Hippocampal formation (tissue), 2 donors: ENCODE data around the gene FHIT.

Experiments used
- DNase-seq, 2 donors: peaks; one replicate each; lab custom pipeline; 2025; lab: John Stamatoyannopoulos, UW

The FHIT gene

DNA sequence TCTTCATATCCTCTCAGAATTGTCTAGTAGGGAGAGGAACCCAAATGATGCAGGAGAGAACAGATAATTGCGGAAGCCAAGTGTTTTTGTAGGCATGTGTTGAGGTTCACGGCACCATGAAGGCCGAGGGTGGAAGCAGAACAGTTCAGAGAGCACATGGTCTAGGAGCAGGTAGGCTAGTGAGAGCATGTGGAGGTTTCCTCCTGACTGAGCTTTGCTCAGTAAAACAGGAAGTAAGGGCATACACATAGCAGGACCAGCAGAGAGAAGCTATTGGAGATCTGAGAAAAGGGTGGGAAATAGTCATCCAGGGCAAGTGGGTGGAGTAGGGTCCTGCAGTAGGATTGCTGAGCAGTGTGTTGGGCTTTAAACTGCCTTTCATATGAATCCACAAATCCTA, 491.1 kb downstream of the FHIT start:
- DNase-seq, result no peak

DNA sequence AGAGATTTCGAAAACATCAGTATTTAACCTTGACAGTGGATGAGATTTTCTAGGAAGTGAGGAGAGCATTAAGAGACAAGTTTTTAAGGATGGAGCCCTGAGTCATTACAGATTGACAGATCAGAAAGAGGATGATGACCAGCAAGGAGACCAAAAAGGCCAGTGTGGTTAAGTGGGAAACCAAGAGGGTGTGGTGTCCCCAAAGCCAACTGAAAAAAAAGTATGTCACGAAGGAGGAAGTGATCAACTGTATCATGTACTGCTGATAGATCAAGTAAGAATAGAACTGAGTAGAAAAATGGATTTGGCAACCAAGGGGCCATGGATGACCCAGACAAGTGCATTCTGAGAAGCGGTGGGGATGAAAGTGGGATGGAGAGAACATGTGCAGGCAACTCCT, 491.8 kb downstream of the FHIT start:
- no peak for DNase-seq

DNA sequence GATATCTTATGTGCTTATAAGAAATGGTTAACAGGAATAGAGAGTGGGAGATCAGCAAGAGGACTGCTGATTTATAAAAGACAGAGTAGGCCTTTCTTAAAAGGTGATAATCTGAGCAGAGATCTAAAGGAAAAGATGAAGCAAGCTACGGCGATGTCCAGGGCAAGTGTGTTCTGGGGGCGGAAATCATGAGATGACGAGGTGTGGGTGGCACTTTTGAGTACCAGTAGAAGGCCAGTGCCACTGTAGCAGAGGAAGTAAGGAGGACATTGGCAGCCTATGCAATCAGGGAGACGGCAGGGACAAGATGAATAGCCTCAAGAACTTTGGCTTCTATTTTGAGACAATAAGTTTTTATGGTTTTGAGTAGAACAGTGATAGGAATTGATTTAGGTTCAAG, 492.4 kb downstream of the FHIT start:
- no peak for DNase-seq

DNA sequence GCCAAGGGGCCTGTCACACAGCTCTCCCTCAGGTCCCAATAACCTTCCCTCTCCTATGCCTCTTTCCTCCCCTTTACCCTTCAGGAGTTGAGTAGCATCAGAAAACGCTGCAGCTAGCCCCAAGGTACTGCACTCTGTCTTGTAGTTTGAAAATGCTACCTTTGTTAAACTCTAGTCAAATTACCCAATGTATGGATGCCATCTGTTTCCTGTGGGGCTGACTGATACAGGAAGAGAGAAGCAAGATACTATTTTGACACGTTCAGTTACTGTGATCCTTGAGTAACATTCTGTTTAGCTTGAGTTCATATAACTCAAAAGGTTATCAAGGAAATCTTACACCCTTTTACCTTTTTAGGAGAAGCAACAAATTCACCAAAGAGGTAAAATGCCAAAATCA, 493.1 kb downstream of the FHIT start:
- DNase-seq, result no peak

DNA sequence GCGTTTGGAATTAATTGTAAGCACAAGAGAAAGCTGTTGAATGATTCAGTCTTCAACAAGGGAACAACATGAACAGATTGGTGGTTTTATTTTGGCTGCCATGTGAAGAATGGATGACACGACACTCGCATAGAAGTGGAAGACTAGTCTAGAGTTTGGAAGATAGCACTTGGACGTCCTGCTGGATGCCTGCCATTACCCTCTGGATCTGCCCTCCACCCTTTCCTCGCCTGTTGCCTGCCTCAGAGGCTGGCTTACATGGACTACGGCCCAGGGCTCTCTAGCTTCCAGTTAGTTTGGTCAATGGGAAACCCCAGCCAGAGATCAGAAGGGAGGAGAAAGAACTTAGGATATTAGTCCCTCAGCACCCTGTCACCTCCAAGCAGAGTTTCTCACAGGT, 493.5 kb downstream of the FHIT start:
- no peak for DNase-seq

DNA sequence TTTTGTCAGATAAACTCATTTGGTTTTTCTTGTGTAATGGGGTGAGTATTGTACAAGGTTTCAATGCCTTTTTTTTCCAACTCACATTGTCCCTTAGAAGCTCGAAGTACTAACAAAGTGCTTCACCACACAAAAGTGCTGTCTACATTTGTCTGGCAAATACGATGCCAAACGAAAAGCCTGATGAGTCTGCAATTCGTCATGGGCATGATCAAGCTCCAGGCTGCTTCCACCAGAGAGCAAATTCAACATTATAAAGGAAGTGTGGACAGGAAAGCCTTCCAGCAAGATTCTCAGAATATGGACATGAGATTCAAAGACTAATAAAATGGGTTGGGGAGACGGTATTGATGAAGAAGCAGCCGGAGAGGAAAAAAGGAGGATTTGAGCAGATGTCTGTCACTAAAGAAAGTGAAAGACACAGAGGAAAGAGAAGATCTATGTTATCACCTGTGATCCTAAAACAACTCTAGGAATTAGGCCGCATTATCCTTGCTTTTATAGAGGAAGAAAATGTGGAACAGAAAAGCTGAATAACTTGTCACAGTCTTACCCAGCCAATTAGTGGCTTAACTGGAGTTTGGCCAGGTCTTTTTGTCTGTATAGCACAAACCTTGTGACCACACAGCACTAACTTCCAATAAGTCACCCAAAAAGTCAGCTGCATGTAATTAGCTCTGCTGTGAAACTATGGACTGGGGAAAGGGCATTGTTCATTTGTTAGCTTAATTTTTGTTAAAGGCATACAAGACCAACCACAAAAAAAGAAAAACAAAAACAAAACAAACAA, 494.8 kb downstream of the FHIT start:
- DNase-seq, result no peak

DNA sequence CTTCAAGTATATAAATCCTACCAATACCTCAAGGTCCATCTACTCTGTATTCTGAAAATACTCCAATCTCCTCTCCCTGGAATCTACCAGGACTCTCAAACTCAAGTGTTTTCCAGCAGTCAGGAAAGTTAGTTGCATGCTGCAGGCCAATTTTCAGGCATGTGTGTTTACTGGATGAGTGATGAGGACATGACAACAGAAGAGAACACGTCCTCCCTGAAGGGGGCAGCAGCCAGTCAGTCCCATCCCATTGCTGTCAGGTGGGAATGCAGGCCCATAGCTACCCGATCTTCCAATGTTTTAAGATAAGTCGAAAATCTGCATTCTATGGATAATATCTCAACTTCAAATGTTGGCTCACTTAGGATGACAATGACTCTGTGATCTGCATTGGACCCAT, 496.2 kb downstream of the FHIT start:
- DNase-seq, result peak in 1 of 2 donors; percentile 3

DNA sequence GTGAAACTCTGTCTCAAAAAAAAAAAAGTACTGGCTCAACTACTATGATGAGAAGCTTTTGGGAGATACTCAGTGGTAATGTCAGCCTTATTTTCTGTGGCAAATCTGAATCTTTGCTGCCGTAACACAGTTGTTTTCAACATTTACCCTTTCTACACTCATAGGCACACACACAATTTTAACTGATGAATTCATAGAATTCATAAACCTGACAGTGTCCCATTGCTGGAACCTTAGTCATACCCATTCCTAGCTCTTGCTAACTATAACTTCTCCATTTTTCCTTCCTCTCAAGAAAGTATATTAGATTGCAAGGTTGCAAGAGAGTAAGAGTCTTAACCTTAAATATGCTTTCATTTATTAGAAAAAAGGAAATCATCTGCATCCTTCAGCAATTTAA, 496.6 kb downstream of the FHIT start:
- DNase-seq, result no peak

DNA sequence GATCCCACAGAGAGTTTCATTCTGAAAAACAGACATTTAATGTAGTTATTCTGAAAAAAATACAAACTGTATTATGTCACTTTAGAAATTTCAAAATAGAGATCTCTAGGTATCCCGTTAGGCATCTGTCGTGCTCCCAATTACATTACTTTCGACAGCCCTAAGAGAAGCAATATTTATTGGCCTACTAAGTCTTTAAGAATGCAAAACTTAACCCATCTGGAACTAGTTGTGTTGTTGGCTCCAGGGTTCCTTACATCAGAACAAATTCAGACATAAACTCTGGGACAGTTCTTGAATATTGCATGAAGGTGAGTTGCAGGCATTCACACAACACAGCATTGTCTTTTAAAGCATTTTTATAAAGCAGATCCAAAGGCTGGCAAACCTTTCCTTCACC, 498.4 kb downstream of the FHIT start:
- DNase-seq, result no peak

DNA sequence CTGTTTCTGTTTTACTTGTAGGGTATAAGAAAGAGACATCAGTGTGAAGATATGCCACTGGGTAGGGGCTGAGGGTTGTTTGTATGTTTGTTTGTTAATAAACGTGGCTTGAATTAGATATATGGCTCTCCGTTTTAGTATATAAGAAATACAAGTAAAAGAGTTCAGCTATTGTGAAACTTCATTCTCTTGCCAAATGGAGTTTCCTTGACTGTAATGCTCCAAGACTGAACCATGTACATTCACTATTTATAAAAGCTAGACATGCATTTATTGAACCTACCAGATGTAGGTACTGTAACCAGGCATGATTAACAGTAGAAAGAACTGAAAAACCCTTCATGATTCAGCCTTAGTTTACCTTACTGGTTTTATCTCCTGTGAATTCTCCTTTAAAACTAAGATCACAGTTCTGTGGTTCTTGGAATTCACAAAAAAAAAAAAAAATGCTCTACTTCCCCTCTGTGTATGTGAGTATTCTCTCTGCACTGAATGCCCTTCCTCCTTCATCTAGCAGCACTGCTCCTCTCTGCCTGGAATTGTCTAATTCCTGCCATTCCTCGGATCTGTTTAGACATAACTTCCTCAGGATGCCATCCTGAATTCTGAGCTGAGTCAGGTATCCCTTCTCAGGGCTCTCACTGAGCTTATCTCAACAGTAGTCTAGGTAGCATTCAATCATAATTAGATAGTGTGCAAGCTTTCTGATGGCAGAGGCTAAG, 504.4 kb downstream of the FHIT start:
- no peak for DNase-seq

DNA sequence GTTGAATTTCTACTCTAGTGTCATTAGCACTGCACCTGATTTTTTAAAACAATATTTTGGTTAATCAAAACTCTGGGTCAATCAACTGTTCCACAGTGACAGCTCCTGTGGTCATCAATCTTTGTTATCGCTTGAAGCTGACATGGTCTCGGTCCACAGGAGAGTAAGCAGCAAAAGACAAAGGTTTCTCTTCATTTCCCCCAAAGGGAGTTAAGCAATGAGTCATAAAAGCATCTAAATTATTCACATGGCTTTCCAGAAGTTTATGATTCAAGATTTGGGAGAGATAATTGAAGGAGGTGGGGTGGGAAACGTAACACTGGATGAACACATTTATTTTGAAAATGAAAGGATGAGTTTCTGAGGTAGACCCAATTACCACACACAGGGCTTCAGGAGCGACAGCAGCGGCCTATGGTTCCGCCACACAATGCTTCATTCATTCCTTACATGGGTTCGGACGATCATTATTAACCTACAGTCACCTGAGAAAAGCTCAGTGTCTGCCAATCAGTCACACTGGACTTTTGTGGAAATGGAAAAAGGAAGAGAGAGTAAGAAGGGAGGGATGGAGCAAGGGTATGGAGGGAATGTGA, 505.1 kb downstream of the FHIT start:
- no peak for DNase-seq

DNA sequence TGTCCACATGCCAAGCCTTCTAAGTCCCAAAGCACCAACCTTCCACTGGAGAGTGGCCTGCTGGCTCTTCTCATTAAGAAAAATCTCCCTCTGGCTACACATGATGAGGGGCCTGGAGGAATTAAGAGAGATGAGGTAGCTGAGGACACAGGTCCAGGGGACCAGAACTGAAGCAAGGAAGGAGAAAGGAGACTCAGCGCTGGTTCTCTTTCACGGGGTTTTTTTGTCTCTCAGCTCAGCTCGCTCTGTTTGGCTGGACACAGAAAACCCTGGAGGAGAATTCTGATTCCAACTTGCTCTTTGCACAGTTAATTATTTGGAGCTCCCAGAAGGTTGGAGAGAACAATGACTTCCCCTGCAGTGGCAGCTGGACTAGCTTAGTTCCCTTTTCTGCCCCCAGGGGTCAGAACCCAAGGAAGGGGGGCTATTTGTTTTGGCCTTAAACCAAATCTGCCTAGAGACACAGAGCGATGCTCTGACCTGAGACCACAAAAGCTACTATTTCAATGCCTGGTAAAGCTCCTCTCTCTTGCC, 507.6 kb downstream of the FHIT start:
- peak in 1 of 2 donors; percentile 13 for DNase-seq

DNA sequence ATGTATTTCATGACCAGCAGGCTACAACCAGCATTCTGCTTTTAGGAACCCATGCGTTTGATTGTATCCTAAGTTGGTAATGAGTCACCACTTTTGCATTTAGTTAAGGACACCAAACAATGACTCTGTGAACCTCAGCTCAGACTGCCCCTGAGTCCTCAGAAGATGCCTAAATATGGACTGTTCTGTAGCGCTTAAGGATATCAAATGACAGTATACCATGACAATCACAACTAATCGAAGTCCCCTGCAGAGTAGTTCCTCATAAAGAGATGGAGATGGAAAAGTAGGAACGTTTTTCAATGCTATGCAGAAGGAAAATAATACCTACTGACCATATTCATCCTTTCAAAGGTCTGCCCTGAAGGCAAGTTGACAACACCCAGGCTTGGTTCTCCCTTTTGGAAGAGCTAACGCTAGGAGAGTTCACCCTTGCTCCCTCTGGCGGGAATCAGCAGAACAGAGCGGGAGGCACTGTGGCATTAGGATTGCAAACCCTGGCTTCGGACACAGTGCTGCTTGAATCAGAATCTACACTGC, 508.6 kb downstream of the FHIT start:
- no peak for DNase-seq

DNA sequence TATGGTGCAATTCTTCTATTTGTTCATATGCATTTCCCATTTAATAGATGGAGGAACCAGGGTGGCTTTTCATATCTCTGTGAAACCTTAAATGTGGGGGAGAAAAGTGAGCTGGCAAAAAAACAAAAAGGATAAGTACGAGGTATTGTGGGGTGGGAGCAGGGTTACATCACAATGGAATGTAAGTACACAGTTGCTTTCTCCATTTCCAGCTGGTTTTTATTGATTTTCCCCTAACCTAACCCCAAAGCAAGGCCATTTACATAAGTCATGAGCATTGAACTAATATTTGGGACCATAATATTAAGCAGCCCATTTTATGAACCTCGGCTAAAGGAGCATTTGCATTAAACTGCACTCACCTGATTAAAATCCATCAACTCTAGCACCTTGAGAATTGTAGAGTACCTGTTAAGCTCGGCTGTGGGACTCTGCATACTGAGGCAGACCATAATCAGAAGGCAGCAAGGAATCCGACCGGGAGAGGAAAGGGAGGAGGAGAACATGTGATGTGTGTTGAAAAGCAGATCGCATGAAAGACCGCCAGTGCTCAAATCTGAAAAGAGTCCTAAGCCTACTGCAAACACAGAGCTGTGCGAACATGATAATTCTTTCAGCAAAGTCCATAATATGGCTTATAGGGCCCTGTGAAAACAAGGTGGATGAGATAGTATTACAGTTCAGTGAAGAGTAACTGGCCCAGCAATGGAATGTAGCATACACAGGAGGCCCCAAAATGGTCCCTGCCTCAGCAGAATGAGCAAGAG, 513.4 kb downstream of the FHIT start:
- DNase-seq, result no peak

DNA sequence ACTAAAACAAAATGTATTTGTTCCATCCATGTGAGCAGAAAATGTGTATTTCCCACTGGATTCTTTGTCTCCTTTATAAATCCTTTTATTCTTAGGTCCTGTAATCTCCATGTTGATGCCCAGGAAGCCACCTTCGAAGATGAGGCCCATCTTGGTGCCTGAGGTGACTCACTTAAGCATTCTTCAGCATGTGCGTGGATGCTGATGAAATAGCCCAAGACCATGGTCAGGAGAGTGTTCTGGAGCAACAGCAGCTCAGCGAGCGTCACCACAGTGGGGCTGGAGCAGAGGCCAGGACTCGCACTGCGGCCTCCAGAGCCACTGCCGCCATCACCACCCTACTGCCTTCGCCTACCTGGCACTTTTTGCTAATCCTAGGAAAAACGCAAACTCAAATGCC, 520.9 kb downstream of the FHIT start:
- no peak for DNase-seq

DNA sequence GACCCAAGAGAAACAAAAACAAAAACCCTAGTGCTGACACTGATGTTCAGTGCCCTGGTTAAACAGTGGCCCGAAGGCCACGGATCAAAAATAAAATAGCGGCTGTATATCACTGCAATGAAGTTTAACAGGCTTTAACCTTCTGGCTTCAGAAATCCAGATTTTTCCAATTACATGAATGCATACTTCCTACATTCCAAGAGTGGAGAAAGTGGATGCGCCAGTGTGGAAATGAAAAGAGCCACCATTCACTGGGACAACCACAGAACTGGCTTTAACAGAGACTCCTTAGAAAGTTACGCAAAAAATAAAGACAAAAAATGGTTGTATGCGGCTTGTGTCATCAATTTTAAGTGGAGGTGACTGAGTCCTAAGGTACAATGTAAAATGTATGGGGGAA, 522.2 kb downstream of the FHIT start:
- no peak for DNase-seq

DNA sequence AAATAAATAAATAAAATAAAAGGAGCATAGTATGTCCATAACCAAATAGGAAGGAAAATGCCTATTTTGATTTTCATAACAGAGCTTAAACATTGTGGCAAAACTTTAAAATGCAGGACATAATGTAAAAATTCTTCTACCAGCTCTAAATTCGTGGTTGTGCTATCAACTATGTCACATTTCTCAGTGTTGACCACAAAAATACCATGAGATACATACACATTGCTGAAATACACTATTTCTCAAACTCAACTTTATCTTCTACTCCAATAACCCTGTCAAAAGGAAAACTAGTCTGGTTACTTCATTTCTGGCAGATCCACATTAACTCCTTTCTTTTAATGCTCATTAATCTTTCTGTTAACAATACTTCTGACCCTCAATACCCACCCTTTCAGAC, 523.2 kb downstream of the FHIT start:
- DNase-seq, result no peak

DNA sequence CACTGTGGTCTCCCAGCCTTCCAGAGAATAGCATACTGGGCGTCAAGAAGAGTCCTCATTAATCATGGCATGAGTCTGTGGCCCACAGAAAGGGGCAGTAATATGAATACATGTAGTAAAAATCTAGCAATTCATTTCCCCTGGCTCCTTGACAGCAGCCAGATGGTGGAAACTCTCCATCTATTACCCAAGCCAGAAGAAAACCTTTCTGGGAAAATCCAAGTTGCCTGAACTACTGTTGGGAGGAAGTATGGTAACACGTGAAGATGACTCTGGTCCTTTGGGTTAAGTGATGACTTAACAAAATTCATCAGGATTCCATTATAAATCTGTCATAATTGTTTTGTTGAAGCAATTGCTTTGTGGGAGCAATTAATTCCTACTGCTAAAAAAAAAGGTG, 530.5 kb downstream of the FHIT start:
- DNase-seq, result no peak

DNA sequence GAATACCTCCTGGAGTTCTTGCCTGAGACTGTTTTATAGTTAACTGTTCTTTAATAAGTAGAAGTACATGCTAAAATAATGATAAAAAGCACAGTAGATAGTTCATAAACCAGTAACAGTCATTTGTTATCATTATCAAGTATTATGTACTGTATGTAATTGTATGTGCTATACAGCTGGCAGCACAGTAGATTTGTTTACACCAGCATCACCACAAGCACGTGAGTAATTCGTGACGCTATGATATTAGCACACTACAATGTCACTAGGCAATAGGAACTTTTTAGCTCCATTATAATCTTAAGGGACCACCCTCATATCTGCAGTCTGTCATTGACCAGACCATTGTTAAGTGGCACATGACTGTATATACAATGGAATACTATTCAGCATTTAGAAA, 534.7 kb downstream of the FHIT start:
- no peak for DNase-seq

DNA sequence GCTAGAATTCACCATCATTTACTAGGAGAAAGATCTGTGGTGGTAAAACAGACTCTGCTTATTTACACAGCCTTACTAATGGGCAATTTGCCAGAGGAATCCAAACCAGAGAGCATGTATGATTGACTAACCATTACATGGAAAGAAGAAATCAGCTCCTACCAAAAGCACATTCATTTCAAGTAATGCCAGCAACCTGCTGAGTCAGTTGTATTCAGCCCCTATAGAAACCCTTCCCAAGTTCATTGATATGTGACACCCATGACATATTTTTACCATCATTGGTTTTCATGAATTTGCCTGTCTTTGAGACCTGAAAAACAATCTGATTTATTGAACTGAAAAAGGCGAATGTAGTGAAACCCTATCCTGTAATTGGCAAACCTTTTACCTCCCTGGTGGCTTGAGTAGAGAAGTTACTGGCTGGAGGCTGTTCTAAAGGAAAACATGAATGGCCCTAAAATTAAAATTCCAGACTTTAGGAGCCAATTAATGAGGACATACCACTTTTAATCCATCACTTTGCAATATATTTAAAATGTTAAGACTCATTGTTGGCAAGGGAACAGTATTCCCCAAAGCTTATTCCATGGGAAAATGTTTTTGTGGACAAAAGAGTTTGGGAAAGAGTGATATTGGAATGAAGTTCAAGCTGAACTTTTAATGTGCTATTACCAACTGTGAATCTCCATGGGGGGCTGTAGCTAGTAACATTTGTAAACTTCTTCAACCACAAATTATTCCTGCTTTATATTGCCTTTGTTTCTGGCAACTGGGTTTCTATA, 542.9 kb downstream of the FHIT start:
- no peak for DNase-seq

DNA sequence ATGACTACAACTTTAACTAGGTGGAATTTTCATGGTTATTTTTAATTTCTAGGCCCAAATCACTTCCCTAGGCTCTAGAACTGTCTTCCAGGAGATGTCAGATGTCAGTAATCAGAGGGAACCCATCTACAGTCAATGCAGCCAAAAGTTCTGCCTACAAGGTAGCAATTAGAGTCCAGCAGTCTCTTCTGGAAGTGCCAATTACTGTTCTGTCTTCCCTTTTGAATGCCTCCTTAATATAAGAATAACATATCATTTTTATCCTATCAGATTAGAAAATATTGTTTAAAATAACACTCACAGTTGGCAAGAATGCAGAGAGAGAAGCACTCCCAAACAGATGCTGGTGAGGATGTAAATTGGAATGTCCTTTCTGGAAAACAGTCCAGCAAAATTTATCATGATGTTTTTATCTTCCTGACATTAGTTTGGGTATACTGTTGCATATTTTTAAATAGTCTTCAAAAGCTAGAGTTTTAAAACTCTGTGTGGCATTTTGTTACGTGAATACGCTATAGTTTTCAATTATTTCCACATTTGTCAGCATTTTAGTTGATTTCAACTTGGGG, 543.7 kb downstream of the FHIT start:
- no peak for DNase-seq
